ENCODE measurements around the gene UBXN6.

The UBXN6 gene

DNA sequence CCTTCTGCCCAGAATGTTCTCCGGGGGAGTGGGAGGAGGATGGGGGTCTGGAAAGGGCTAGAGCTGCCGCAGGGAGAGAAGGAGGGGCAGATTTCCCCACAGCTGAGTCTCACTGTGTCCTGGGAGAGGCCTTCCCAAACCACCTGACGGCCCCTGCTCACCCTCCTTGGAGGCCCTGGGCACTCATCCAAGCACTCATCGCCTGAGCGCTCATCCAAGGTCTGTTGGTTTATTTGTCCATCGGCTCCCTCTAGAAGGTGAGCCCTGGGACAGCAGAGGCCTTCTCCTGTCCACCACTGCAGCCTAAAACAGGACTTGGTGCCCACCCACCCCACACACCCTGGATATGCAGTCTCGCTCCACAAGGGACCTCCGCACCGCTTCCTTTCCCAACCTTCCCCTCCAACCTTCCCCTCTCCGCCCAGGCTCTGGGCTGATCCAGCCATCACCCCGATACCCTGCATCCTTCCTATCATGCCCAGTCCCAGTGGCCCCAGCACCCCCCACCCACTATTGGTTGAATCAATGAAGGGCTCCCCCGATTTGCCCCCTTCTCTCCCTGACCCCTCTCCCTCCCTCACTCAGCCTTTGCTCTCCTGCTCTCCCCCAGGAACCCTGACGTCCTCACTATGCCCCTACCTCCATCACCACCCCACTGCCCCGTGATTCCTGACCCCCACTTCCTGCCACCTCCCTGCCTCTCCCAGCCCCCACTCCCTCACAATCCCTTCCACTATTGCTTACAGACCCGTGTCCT lies 1.7 kb downstream of the UBXN6 start:
- DNase-seq: peak; percentile 73

DNA sequence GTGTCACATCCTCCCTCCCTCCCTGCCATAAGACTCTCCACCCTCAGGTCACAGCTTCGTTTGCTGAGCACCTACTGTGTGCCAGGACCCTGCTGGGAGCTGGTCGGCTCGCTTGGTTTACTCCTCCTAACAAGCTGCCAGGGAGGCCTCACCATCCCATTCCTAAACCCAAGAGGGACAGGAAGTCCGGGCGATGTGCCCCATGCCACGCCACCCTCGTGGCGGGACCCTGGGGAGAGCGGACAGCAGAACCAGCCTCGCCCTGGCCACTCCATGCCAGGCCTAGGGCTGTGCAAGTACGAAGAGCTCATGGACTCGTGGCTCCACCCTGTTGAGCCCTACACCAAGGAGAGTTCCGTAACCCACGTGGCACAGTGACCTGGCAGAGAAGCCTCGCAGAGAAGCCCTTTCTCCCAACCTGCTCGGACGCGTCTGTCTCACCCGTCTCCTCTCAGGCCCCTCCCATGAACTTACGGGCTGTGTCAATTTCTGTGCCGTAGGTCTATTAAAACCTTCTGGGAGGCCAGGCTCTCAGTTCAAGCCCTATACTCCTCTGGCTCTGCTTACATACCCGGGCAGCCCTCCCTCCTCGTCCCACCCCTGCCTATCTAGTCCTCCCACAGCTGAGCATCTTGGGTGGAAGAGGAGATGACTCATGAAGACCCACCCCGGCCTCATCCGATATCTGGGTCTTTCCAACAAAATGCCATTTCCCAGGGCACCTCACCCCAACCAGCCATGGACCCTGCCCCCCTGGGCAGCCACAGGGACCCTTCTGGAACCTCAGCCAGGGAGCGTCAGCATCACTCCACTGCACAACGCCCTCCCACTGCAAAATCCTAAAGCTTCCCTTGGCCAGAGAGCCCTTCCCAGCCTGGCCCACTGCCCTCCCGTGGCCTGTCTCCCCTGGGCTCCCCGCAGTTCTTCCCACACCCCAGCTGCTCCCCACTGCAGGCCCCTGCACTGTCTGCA lies 2.6 kb downstream of the UBXN6 start:
- DNase-seq: no peak

DNA sequence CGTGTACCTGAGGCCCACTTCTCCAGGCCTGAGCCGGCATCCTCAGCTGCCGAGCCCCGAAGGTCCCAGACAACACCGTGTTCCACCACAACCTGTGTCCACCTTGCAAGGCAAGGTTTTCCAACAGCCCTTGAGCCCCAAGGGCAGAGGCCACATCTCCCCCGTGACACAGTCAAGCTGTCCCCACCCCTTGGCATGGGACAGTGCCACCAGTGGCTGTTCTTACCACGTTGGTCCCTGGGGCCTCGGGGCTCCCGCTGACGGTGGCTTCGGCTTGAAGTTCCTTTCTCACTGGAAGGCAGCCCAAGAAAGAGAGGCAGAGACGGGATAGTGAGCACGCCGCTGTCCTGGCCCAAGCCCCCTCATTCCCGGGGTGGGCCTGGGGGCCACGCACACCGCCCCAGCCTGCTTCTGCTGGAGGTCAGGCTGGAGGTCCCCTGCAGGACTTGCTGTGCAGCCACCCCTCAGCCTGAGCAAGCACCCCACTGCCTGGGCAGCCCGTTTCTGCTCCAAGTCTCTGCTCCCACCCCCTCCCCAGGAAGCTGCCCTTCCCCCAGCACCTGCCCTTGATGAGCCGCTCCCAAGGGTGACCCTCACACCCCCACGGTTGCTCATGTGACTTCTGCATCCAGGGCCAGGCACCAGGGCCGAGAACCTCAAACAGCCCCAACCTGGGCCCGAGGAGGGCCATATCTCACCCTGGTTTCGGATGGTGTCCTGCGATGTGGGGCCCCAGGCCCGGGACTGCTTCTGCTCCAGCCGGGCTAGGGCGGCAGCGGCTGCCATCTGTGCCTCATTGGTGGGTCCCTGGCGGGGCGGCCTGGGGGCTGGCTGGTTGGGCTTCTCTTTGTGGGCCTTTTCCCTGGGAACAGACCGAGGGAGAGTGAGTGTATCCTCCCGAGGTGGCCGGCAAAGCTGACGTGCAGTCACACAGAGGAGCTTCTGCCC lies 4.1 kb downstream of the UBXN6 start:
- DNase-seq: no peak

DNA sequence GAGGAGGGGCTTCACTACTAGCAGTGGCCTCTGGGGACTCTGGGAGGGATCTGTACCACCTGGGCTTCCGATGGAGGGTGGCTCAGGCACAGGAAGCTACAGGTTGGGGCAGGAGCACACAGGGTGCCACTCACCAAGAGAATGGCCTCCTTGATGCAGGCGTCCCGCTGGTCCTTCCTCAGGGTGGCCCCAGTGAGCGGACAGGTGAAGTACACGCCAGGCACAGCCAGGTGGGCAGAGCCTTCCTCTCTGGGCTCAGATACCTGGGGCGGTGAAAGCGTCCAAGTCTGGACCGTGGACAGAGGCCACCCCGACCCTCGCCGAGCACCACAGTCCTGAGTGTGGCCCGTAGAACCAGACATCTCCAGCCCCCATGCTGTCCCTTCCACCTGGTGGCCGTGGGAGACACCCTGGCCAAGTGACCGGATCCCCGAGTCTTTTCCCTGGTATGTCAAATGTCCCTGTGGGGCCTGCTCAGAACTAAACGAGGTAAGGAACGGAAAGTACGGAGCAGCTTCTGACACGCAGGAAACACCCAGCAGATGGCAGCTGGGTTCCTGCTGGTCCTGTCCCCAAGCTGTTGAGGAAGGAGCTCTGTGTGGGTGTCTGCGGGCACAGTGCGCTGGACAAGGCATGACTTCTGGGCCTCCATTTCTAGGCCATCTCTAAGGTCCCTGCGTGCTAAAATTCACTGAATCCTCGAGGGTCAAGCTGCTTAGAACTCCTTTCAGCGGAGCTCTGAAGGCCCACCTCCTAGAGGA lies 5.2 kb downstream of the UBXN6 start:
- no peak for DNase-seq

DNA sequence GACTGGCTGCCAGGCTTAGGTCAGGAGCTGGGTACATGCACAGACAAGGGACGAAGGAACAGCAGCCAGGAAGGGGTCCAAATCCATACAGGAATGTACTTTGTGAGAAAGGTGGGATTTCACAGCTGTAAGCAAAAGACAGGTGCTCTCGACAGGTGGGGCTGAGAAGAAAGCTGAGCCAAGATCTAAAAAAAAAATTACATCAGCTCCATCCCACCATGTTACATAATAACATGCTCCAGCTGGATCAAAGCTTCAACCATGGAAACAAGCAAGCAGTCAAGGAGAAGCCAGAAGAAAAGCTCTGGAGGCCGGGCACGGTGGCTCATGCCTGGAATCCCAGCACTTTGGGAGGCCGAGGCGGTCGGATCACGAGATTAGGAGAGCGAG lies 8.0 kb downstream of the UBXN6 start:
- peak; percentile 69 for DNase-seq

DNA sequence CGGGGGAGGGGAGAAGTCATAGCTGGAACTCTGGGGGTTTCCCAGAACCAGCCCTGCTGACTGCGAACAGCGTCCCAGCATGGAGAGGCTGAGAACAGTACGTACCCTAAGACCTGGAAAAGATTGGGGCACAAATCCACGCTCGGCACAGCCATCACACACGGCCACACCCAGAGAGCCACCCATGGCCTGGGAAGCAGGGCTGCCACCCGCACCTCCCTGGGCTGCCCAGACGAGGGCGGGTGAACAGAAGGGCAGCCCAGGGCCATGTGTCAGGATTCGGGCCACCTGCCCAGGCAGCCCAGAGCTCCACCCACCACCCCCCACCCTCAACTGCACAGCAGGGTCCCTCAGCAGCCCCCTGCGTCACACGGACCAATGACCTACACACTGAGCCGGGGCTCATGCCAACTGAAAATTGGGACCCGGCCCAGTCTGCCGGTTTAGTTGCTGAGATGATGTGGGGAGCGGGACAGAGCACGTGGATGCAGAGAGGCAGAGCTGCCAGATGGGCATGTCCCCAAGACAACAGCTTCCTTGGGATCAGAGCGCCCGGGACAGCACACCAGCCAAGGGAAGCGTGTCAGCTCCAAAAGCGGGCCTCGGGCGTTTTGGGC lies 8.5 kb downstream of the UBXN6 start:
- DNase-seq: peak; percentile 98

DNA sequence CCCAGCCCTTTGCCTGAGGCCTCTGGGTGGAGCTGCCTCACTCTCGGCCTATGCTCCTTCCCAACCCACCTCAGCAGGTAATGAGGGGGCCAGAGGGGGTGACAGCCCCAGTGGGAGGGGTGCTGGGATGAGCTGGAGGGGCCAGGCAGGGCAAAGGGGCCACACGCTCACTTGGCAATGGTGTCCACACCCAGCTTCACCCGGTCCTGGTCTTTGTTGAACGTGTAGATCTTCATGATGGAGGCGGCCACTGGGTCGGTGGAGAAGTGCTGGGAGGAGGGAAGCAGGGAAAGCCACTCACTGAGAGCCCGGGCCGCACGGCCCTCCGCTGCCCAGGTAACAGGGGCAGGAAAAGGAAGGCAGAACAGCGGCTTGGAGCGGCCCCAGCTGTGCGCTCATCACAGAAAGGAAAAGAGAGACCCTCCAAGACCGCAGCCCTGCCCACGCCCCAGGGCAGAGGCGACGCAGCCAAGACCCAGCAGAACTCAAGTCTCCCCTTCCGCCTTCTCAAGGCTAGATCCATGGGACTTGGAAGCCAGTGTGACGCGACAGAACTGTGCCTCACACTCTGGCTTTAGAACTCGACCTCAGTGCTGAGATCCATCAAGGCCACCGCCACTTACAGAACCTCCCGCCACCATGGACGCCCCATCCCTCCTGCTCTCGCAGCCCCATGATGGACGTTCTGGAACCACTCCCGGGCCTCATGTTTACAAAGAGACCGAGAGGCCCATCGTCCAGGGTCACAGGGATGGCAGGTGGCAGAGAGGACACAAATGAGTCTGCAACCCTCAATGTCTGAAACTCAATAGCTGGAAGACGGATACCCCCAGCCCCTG lies 9.2 kb downstream of the UBXN6 start:
- DNase-seq: no peak

DNA sequence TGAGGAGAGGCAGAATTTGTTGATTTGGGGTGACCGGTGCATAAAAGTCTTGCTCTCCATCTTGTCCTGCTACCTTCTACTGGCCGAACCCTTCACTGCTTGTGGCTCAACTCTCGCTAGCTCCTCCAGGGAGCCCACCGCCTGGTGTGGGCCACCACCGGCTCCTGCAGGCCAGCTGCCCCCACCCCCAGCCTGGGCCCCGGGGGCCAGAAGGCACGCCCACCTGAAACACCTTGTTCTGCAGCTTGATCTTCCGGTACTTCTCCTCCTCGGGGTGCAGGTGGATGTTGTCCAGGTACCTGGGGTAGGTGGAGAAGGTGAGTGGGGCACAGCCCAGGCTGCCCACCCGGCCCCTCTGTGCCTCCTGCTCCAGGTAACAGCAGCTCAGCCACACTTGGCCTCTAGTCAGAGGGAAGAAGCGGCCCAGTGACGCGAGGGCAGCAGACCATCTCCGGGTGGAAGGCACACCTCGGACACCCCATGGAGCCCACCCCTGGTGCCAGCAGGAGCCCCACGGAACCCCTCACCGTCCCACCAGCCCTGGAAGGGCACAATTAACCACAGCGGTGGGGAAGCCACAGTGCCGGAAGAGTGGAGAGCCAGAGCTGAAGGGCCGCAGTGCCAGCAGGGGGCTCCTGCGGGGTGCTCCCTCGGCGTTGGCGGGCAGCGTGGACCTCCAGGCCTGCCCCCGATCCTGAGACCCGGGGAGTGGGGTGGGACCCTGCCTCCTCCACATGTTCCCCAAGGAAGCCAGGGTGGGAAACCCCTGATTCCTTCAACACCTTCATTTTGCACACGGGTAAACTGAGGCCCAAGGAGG lies 10.1 kb downstream of the UBXN6 start:
- DNase-seq: no peak

DNA sequence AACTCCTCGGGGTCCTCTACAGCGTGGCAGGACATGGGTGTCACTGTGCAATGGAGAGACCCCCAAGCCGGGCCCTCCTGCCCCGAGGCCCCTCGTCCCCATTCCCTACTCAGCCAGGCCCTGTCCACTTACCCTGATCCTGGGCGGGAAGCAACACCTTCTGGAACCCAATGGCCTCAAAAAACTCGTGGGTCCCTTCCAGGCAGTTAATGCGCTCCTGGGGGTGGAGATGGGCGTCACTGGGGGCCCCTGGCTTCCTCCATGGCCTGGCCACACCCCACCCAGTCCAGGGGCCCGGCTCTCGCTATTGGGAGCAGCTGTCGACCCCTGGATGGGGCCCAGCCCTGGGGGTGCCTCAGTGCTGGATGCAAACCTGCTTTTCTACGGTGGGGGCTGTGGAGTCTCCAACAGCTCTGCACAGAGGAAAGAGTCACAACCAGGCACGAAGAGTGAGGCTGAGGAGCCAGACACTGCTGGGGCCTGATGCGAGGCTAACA lies 10.8 kb downstream of the UBXN6 start:
- no peak for DNase-seq

DNA sequence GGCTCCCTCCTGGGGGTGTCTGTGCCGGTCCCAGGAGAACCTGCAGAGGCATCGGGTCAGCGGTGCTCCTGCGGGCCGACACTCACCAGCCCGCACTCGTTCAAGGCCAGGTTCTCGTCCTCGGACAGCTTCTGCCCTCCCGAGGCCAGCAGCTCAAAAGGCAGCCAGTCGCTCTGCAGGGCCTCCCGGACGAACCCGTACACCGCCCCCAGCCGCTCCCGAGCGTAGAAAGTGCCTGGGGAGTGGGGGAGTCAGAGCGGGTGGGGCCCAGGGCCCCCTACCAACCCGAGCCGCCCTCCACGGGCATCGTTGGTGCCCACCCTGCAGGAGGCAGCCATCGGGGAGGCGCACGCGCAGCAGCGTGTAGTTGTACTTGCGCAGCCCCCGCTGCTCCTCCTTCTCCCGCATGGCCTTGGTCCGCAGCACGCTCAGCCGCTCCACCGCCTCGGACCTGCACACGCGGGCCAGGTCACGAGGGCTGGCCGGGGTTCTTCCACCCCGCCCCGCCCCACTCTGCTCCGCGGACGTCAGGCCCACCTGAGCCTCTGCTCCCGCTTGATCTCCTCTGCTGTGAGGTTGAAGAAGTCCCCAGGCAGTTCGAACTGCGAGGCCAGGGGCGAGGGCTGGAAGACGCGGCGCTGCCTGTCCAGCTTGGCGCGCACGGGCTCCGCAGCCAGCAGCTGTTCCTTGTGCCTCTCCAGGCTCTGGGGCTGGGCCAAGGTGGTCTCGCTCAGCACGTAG lies 11.5 kb downstream of the UBXN6 start:
- DNase-seq: no peak

DNA sequence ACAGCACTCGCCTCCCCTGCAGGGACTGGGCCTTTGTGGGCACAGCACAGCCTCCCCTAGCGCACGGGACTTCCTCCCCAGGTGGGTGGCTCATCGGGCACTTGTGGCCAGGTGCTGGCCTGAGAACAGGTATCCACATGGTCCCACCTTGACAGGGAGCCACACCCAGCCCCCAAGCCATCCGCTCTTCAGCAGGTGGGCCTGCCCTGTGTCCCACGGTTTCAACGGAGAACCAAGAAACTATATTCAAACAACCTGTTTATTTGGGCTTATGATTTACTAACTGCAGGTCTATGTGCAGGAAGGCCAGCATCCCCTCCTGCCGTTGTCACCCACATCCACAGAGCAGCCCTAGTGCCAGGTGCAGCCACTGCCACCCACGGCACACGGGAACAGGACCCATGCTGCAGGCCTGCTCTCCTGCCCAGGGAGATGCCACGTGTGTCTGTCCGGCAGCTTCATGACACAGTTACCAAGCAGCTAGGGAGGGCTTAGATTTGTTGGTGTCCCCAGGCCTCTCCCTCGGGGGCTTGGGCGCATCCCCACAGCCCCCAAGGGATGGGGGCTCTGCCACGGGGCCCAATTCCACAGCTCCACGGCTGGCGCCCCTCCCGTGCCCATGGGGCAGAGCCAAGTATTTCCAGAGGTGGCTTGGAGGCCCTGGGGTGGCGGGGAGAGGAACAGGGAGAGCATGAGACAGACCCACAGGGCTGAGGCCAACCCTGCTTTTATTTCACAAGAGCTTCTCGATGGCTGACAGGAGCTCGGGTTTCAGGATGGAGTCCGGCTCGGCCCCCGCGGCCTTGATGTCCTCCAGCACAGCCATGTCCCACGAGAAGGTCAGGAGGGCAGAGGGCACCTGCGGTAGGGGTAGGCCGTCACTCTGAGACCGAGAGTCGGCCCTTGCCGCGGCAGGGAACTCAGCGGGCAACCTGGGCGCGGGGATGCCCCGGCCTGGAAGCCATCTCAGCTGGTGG lies 12.5 kb downstream of the UBXN6 start:
- DNase-seq: no peak

DNA sequence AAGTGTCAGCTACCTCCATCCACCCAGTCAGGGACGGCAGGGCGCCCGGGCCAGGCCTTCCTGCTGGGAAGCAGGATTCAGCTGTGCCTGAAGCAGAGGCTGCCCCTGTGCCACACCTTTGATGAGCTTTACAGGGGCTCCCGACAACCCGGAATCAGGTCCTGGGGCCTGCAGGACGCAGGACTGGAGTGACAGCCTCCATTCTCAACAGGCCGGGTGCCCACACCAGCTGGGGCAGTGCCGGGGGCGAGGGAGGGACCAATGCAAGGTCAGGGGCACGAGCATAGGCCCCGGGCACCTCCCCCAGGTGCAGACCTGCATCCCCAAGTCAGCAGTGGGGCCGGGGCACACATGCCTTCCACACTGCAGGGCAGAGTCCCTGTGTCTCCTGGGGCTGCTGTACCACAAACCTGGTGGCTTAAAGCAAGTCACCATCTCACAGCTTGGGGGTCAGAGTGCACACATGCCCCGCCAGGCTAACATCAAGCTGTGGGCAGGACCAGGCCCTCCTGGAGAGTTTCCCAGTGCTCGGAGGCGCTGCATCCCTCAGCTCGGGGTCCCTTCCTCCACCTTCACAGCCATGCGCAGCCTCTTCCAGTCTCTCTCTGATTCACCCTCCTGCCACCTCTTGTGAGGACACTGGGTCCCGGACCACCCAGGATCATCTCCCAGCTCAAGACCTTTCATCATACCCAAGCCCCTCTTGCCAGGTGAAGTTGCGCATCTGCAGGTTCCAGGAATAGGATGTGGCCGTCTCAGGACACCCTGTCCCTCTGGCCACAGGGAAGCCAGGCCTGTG lies 13.4 kb downstream of the UBXN6 start:
- DNase-seq: no peak

DNA sequence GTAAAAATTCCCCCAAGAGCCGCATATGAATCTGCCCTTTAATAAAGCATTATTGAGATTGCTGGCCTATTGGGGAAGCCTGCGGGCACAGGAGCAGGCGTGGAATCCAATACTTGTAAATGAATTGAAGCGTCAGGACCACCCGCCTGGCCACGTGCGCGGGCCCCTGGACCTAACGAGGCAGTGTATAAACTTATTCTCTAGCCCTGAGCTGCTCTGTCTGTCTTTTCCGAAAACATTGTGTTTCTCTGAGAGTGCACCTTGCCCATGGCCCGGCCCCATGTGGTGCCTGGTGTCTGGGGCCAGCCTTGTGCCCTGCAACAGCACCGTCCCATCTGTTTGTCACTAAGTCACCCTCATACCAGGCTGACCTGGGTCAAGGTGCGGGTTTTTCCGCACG lies 14.4 kb downstream of the UBXN6 start:
- DNase-seq: no peak

DNA sequence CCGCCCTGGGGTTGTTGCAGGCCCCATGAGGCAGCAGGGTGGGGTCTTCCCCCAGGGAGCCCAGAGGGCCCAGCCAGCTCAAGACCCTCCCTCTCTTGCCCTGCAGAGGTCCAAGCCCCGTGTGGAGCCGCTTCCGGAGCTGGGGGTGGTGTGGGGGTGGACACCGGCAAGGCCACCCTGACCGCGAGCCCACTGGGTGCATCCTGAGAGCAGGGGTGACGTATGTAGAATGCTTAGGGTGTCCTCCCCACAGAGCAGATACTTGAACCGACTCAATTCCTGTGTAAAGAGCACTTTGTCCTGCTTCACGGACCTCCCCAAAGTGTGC lies 14.8 kb downstream of the UBXN6 start:
- no peak for DNase-seq

DNA sequence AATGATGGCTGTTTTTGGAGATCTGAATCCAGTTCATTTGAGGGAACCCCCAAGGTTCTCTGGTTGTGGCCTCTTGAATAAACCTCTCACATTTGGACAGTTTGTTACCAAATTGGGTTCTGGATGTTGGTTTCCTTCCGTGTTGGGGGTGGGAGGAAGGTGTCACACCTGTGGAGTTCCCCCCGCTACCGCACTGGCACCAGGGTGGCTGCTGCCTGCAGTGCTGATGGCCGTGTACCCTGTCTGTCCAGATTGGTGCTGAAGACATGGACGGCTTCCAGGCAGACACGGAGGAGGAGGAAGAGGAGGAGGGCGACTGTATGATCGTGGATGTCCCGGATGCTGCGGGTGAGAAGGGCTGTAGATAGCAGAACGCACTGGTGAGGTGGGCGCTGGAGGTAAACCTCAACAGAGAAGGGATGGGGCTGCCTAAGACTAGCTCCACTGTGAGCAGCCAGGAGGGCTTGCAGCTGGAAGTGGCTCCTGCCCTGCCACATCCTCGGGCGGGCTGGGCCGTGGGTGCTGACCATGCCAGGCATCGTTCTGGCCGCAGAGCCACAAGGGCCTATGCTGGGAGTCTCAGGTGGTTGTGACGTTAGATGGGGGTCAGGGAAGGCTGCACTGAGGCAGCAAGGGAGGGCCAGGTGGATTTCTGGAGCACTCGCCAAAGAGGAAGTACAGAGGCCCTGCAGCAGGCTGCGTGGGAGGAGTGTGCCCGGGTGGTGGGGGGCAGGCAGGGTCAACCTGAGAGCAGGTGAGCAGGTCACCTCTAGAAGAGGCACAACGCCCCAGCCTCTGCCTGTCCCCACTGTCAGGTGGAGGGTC lies 15.4 kb downstream of the UBXN6 start:
- no peak for DNase-seq

DNA sequence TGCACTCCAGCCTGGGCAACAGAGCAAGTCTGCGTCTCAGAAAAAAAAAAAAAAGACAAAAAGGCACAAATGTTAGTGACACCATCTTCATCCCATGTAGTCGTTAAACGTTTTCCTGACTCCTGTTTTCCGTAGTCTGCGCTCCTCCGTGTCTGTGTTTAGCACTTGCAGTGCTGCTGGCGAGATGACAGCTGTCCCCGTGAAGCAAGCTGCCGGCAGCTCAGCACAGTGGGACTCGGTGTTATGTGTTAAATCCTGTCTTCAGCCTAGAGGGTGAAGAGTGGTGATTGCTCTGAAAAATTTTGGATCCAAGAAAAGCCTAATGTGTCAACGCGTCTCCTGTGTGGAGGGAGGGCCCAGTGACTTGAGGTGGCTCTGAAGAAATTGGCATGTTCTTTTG lies 18.4 kb downstream of the UBXN6 start:
- DNase-seq: no peak
